HG03025 (cell line): Measurements from ENCODE around the gene RAMACL.
A peak's percentile ranks its signal among the peaks of the same experiment; 100 is the strongest.

Source experiments
- ATAC-seq: cut with Tn5 transposase; IDR thresholded peaks from one replicate; pipeline ENCODE4 v1.9.1; 2021; ENCODE audit warnings: mild to moderate bottlenecking, moderate library complexity; ENCODE audit not compliant: unreplicated experiment, low FRiP score

Gene RAMACL

GRCh38 chr6:166560222-166560621, 26.3 kb downstream of the RAMACL start:
- no peak for ATAC-seq

GRCh38 chr6:166559662-166560061, 26.8 kb downstream of the RAMACL start:
- ATAC-seq: no peak

GRCh38 chr6:166559211-166559610, 27.3 kb downstream of the RAMACL start:
- ATAC-seq: no peak

GRCh38 chr6:166558156-166559005, 28.1 kb downstream of the RAMACL start:
- ATAC-seq: no peak

- no peak for ATAC-seq
Observed at GRCh38 chr6:166556863-166557322, 29.6 kb downstream of the RAMACL start.

GRCh38 chr6:166556336-166556735, 30.1 kb downstream of the RAMACL start:
- no peak for ATAC-seq

GRCh38 chr6:166555086-166555485, 31.4 kb downstream of the RAMACL start:
- ATAC-seq: no peak

- no peak for ATAC-seq
Observed at GRCh38 chr6:166554316-166554715, 32.2 kb downstream of the RAMACL start.

- ATAC-seq: no peak
Observed at GRCh38 chr6:166553563-166554271, 32.8 kb downstream of the RAMACL start.

- no peak for ATAC-seq
Observed at GRCh38 chr6:166552600-166552999, 33.9 kb downstream of the RAMACL start.

GRCh38 chr6:166551754-166552495, 34.6 kb downstream of the RAMACL start:
- ATAC-seq: no peak

GRCh38 chr6:166546653-166547052, 39.8 kb downstream of the RAMACL start:
- no peak for ATAC-seq

GRCh38 chr6:166545156-166546034, 41.1 kb downstream of the RAMACL start:
- ATAC-seq: no peak

- no peak for ATAC-seq
Observed at GRCh38 chr6:166544296-166544605, 42.2 kb downstream of the RAMACL start.

- no peak for ATAC-seq
Observed at GRCh38 chr6:166543603-166544295, 42.7 kb downstream of the RAMACL start.

- no peak for ATAC-seq
Observed at GRCh38 chr6:166542580-166542912, 43.9 kb downstream of the RAMACL start.

- no peak for ATAC-seq
Observed at GRCh38 chr6:166541876-166542579, 44.5 kb downstream of the RAMACL start.

- no peak for ATAC-seq
Observed at GRCh38 chr6:166541366-166541765, 45.1 kb downstream of the RAMACL start.

- peak; percentile 88 for ATAC-seq
Observed at GRCh38 chr6:166540631-166541331, 45.7 kb downstream of the RAMACL start.
